H9 (cell line): Measurements from ENCODE around the gene MLLT3. TPM values are rescaled to one million over a fixed set of nuclear protein-coding genes. Genes with fewer than 3 reads are reported as not detected.

Experiments
- DNase-seq: peaks from one replicate; pipeline ENCODE4 v3.0.0-alpha.2; 2017
- H2AFZ ChIP-seq: one replicate; pipeline ENCODE4 v1.6.1; 2013; ENCODE audit warnings: mild to moderate bottlenecking, low read length, control low read depth, moderate library complexity
- H2AK5ac ChIP-seq: 2 replicates; pipeline ENCODE4 v1.6.1; 2013; ENCODE audit warnings: low read length, control low read depth, mixed read lengths; ENCODE audit not compliant: insufficient read length
- H2BK120ac ChIP-seq: one replicate; pipeline ENCODE4 v1.6.1; 2013; ENCODE audit warnings: low read depth, mild to moderate bottlenecking, low read length, control low read depth, inconsistent platforms; ENCODE audit not compliant: poor library complexity, severe bottlenecking
- H2BK12ac ChIP-seq: 2 replicates; pipeline ENCODE4 v1.6.1; 2013; ENCODE audit warnings: low read length, control low read depth, mixed read lengths, low read depth; ENCODE audit not compliant: insufficient read length
- H2BK15ac ChIP-seq: 2 replicates; pipeline ENCODE4 v1.6.1; 2013; ENCODE audit warnings: low read depth, low read length, control low read depth
- H2BK20ac ChIP-seq: one replicate; pipeline ENCODE4 v1.6.1; 2013; ENCODE audit warnings: low read depth, mild to moderate bottlenecking, low read length, control low read depth, inconsistent platforms; ENCODE audit not compliant: poor library complexity, severe bottlenecking
- H2BK5ac ChIP-seq: 2 replicates; pipeline ENCODE4 v1.6.1; 2013; ENCODE audit warnings: low read length, control low read depth, mixed read lengths; ENCODE audit not compliant: insufficient read length
- H3K14ac ChIP-seq: 2 replicates; pipeline ENCODE4 v1.6.1; 2013; ENCODE audit warnings: low read length, control low read depth; ENCODE audit not compliant: insufficient read depth
- H3K18ac ChIP-seq: 2 replicates; pipeline ENCODE4 v1.6.1; 2013; ENCODE audit warnings: low read depth, mild to moderate bottlenecking, mixed read lengths, low read length, control low read depth; ENCODE audit not compliant: insufficient read length
- H3K23ac ChIP-seq: 2 replicates; pipeline ENCODE4 v1.6.1; 2013; ENCODE audit warnings: low read length, control low read depth, mixed read lengths, low read depth; ENCODE audit not compliant: insufficient read length
- H3K23me2 ChIP-seq: 2 replicates; pipeline ENCODE4 v1.6.1; 2013; ENCODE audit warnings: low read depth, mild to moderate bottlenecking, mixed read lengths, low read length, control low read depth; ENCODE audit not compliant: insufficient read length, poor library complexity, severe bottlenecking
- H3K27ac ChIP-seq: 2 replicates; pipeline ENCODE4 v1.5.1; 2013; ENCODE audit warnings: low read length, control low read depth, mixed read lengths, low read depth; ENCODE audit not compliant: insufficient read length
- H3K27me3 ChIP-seq: 2 replicates; pipeline ENCODE4 v1.6.1; 2013; ENCODE audit warnings: low read length, control low read depth, inconsistent platforms; ENCODE audit not compliant: insufficient read depth
- H3K4ac ChIP-seq: 2 replicates; pipeline ENCODE4 v1.6.1; 2013; ENCODE audit warnings: low read depth, mild to moderate bottlenecking, control low read depth, inconsistent platforms, low read length, moderate library complexity
- H3K4me1 ChIP-seq: 2 replicates; pipeline ENCODE4 v1.6.1; 2013; ENCODE audit warnings: low read length, control low read depth, inconsistent platforms; ENCODE audit not compliant: insufficient read depth
- H3K4me2 ChIP-seq: 2 replicates; pipeline ENCODE4 v1.6.1; 2013; ENCODE audit warnings: low read length, control low read depth, mixed read lengths; ENCODE audit not compliant: insufficient read length, insufficient read depth
- H3K56ac ChIP-seq: 2 replicates; pipeline ENCODE4 v1.6.1; 2013; ENCODE audit warnings: low read depth, mild to moderate bottlenecking, mixed read lengths, low read length, control low read depth; ENCODE audit not compliant: insufficient read length
- H3K79me1 ChIP-seq: 2 replicates; pipeline ENCODE4 v1.6.1; 2013; ENCODE audit warnings: low read depth, mild to moderate bottlenecking, moderate library complexity, low read length, control low read depth, inconsistent platforms; ENCODE audit not compliant: insufficient read depth, poor library complexity, severe bottlenecking
- H3K79me2 ChIP-seq: 2 replicates; pipeline ENCODE4 v1.6.1; 2013; ENCODE audit warnings: low read length, control low read depth, inconsistent platforms; ENCODE audit not compliant: insufficient read depth
- H3K9ac ChIP-seq: 2 replicates; pipeline ENCODE4 v1.6.1; 2013; ENCODE audit warnings: low read length, control low read depth, mixed read lengths; ENCODE audit not compliant: insufficient read length; ENCODE audit errors: extremely low read depth
- H3K9me3 ChIP-seq: one replicate; pipeline ENCODE4 v1.6.1; 2013; ENCODE audit warnings: low read depth, low read length, inconsistent platforms; ENCODE audit not compliant: control insufficient read depth
- H3T11ph ChIP-seq: one replicate; pipeline ENCODE4 v1.6.1; 2013; ENCODE audit warnings: mild to moderate bottlenecking, low read length, control low read depth, inconsistent platforms
- H4K20me1 ChIP-seq: one replicate; pipeline ENCODE4 v1.6.1; 2013; ENCODE audit not compliant: control insufficient read depth, insufficient read length, insufficient read depth
- H4K5ac ChIP-seq: 2 replicates; pipeline ENCODE4 v1.6.1; 2013; ENCODE audit warnings: low read depth, mild to moderate bottlenecking, mixed read lengths, low read length, control low read depth; ENCODE audit not compliant: insufficient read length
- H4K8ac ChIP-seq: replicated peaks from 2 replicates; pipeline ENCODE4 v1.6.1; 2013; ENCODE audit warnings: low read length, control low read depth, mixed read lengths, low read depth; ENCODE audit not compliant: insufficient read length
- H4K91ac ChIP-seq: 2 replicates; pipeline ENCODE4 v1.6.1; 2013; ENCODE audit warnings: low read depth, mild to moderate bottlenecking, moderate library complexity, mixed read lengths, low read length, control low read depth; ENCODE audit not compliant: insufficient read length
- H3K27ac Mint-ChIP-seq, 3 experiments: 2 replicates in 2 of 3; 3 replicates in 1 of 3; pipeline ENCODE4 v1.8.0; 2020 to 2021; ENCODE audit warnings: mixed read lengths in 3 of 3, mild to moderate bottlenecking in 1 of 3, moderate library complexity in 1 of 3
- H3K27me3 Mint-ChIP-seq: 2 replicates; pipeline ENCODE4 v1.8.0; 2021; ENCODE audit warnings: low read depth, mild to moderate bottlenecking, moderate library complexity, mixed read lengths
- H3K36me3 Mint-ChIP-seq, 3 experiments: 2 replicates in 2 of 3; 3 replicates in 1 of 3; pipeline ENCODE4 v1.8.0; 2020 to 2021; ENCODE audit warnings: low read depth in 3 of 3, mixed read lengths in 3 of 3; ENCODE audit not compliant: insufficient read depth in 1 of 3
- H3K4me1 Mint-ChIP-seq, 2 experiments: 2 replicates each; pipeline ENCODE4 v1.8.0; 2020; ENCODE audit warnings: mixed read lengths in 2 of 2
- H3K4me3 Mint-ChIP-seq, 2 experiments: 2 replicates in 1 of 2; 3 replicates in 1 of 2; pipeline ENCODE4 v1.8.0; 2020 to 2021; ENCODE audit warnings: mild to moderate bottlenecking in 2 of 2, mixed read lengths in 2 of 2, moderate library complexity in 1 of 2
- H3K9me3 Mint-ChIP-seq, 2 experiments: 2 replicates in 1 of 2; 3 replicates in 1 of 2; pipeline ENCODE4 v1.8.0; 2020; ENCODE audit warnings: mild to moderate bottlenecking in 2 of 2, mixed read lengths in 2 of 2, moderate library complexity in 1 of 2
- WGBS: extraction: QIAGEN DNeasy Blood & Tissue Kit; methylation state at CpG from one replicate; pipeline ENCODE4 v1.1.7; 2013; ENCODE audit warnings: missing lambda C conversion rate, low lambda C conversion rate, mixed read lengths; ENCODE audit not compliant: insufficient read length; ENCODE audit errors: extremely low coverage; 5-methylcytosine and 5-hydroxymethylcytosine counted together
- total RNA-seq: library from RNA; stranded (reverse); gene quantifications from 2 replicates; pipeline ENCODE4 v1.2.1, GENCODE V29; 2021
- TF ChIP-seq, protein P1 (sequence below): fragments of 200-600 bp; sonication (generic); conservative IDR thresholded peaks from 3 replicates; pipeline ENCODE4 v1.8.0; 2021; ENCODE audit warnings: antibody characterized with exemption, mild to moderate bottlenecking

Gene MLLT3
- total RNA-seq, 1 experiment from 2014 or later, result 3.9 TPM

DNA sequence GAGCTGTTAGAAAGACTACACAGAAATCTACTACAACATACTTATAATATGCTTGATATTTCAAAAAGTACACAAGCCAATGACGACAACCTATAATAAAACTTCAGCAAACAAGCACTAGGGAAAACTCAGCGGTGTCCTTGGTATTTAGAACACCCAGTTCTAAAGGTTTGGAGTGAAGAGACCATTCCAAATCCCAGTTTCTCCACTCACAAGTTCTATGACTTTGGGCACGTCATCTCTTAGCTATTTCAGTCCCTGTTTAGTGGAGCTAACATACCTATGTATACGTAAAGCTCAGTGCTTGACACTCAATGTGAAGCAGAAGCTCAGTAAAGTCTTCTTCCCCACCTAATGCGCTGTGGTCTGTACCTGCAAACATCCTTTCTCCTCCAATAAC, 52.8 kb downstream of the MLLT3 start:
- H4K20me1 ChIP-seq, result no peaks in the 10 kb centered on the region

More for the DNA sequence above, 52.8 kb downstream of the MLLT3 start:
- no peak overlapping the region for H4K5ac ChIP-seq
- TF ChIP-seq, protein P1, sequence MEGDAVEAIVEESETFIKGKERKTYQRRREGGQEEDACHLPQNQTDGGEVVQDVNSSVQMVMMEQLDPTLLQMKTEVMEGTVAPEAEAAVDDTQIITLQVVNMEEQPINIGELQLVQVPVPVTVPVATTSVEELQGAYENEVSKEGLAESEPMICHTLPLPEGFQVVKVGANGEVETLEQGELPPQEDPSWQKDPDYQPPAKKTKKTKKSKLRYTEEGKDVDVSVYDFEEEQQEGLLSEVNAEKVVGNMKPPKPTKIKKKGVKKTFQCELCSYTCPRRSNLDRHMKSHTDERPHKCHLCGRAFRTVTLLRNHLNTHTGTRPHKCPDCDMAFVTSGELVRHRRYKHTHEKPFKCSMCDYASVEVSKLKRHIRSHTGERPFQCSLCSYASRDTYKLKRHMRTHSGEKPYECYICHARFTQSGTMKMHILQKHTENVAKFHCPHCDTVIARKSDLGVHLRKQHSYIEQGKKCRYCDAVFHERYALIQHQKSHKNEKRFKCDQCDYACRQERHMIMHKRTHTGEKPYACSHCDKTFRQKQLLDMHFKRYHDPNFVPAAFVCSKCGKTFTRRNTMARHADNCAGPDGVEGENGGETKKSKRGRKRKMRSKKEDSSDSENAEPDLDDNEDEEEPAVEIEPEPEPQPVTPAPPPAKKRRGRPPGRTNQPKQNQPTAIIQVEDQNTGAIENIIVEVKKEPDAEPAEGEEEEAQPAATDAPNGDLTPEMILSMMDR, result no peak
- Mint-ChIP-seq H3K4me3 (no peak overlapping the region), H3K9me3 (no peaks in the 10 kb centered on the region), H3K27ac (no peak overlapping the region), H3K4me1 (no peaks in the 10 kb centered on the region), H3K36me3 (no peaks in the 10 kb centered on the region), H3K27me3 (no peaks in the 10 kb centered on the region)
- no peaks in the 10 kb centered on the region for H3K9me3 ChIP-seq
- H3K4me2 ChIP-seq, result no peak overlapping the region
- no peak overlapping the region for H2BK120ac ChIP-seq
- H3K79me1 ChIP-seq, result no peaks in the 10 kb centered on the region
- H2AFZ ChIP-seq, result no peak overlapping the region
- H4K91ac ChIP-seq, result no peak overlapping the region
- H3K56ac ChIP-seq, result no peak overlapping the region
- H2BK5ac ChIP-seq, result no peak overlapping the region
- H3K23me2 ChIP-seq, result no peaks in the 10 kb centered on the region
- H3K79me2 ChIP-seq, result no peaks in the 10 kb centered on the region
- no peak overlapping the region for H3K23ac ChIP-seq
- no peak for DNase-seq
- H3K18ac ChIP-seq, result no peak overlapping the region
- no peak overlapping the region for H3K27ac ChIP-seq
- H2BK15ac ChIP-seq, result no peak overlapping the region
- H4K8ac ChIP-seq, result no peak overlapping the region
- no peak overlapping the region for H2BK20ac ChIP-seq
- no peak overlapping the region for H3K14ac ChIP-seq
- H3K4ac ChIP-seq, result no peak overlapping the region
- no CpG with 5 or more reads among the region's 5 CpGs for WGBS
- H3T11ph ChIP-seq, result no peak overlapping the region
- H3K9ac ChIP-seq, result no peak overlapping the region
- no peaks in the 10 kb centered on the region for H3K4me1 ChIP-seq
- no peak overlapping the region for H2AK5ac ChIP-seq
- no peak overlapping the region for H2BK12ac ChIP-seq
- no peaks in the 10 kb centered on the region for H3K27me3 ChIP-seq
